Measurements from ENCODE around the gene SLC10A7.

DNA sequence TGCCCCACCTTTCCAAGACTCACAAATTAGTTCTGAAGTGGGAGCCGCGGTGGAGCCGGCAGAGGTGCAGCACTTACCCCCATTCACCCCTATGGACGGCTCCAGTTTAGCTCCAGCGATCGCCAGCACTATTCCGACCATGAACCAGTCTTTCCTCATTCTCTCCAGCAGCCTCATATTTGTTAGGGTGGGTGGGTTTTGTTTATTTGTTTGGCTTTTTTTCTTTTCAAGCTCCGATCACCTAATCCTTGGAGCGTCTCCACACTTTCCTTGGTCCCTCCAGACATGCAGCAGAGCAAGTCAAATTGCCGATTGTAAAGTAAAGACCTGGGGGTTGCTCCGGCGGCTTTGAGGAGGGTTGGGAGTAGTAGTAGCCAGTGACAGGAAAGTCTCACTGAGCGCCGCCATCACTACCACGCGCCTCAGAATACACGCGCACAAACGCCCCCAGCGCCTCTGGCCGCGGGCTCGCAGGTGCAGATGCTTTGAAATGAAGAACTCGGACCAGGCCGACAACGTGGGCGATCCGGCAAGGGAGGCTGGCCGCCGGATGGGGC lies at the start of gene SLC10A7:
- TF ChIP-seq, protein P1, sequence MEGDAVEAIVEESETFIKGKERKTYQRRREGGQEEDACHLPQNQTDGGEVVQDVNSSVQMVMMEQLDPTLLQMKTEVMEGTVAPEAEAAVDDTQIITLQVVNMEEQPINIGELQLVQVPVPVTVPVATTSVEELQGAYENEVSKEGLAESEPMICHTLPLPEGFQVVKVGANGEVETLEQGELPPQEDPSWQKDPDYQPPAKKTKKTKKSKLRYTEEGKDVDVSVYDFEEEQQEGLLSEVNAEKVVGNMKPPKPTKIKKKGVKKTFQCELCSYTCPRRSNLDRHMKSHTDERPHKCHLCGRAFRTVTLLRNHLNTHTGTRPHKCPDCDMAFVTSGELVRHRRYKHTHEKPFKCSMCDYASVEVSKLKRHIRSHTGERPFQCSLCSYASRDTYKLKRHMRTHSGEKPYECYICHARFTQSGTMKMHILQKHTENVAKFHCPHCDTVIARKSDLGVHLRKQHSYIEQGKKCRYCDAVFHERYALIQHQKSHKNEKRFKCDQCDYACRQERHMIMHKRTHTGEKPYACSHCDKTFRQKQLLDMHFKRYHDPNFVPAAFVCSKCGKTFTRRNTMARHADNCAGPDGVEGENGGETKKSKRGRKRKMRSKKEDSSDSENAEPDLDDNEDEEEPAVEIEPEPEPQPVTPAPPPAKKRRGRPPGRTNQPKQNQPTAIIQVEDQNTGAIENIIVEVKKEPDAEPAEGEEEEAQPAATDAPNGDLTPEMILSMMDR (IDR thresholded peaks at IDR 0.05), result no peak
- no peak for TF ChIP-seq POLR2AphosphoS5 (IDR thresholded peaks at IDR 0.05)
